ENCODE results near the gene SLC7A8. TPM values are rescaled to one million over a fixed set of nuclear protein-coding genes. Genes with fewer than 3 reads are reported as not detected.

Gene SLC7A8
- total and polyA plus RNA-seq, 10 of the 15 experiments (the other 5 are each of a cell fraction or from before 2014, with no cell fraction given) = 0.06 to 0.28 (median 0.21) TPM; not detected in 7

DNA sequence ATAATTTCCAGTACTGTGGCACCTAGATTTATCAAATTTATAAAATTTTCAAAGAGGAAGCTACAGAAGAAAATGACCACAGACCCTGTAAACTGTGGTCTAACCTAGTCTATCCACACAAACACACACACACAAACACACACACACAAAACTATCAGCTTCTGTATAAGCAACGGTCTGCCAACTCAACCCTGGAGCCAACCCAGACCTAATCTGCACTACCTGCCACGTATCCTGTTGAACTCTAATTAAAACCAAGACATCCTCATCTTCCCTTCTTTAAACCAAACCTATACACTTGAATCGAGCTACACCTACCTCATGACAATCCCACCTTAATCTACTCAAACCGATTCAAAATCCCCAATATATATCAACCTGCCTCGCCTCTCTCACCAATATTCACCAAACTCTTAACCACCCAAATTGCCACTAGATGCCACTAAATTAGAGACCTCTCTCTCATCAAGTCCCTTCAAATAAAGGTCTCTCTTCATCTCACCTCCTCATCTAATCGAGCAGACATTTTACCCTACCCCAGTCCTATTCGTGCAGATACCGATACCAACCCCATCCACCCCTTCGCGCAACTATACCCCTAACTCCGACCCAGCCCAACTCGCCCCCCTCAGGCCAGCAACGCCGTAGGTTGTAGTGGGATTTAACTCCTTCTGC is 89.3 kb downstream of the SLC7A8 start (continued):
- no peak for TF ChIP-seq KDM1A (IDR thresholded peaks at IDR 0.05; ENCODE audit: borderline replicate concordance)
- no peak for TF ChIP-seq PML (IDR thresholded peaks at IDR 0.05; ENCODE audit: low read length)
- TF ChIP-seq, protein P1, sequence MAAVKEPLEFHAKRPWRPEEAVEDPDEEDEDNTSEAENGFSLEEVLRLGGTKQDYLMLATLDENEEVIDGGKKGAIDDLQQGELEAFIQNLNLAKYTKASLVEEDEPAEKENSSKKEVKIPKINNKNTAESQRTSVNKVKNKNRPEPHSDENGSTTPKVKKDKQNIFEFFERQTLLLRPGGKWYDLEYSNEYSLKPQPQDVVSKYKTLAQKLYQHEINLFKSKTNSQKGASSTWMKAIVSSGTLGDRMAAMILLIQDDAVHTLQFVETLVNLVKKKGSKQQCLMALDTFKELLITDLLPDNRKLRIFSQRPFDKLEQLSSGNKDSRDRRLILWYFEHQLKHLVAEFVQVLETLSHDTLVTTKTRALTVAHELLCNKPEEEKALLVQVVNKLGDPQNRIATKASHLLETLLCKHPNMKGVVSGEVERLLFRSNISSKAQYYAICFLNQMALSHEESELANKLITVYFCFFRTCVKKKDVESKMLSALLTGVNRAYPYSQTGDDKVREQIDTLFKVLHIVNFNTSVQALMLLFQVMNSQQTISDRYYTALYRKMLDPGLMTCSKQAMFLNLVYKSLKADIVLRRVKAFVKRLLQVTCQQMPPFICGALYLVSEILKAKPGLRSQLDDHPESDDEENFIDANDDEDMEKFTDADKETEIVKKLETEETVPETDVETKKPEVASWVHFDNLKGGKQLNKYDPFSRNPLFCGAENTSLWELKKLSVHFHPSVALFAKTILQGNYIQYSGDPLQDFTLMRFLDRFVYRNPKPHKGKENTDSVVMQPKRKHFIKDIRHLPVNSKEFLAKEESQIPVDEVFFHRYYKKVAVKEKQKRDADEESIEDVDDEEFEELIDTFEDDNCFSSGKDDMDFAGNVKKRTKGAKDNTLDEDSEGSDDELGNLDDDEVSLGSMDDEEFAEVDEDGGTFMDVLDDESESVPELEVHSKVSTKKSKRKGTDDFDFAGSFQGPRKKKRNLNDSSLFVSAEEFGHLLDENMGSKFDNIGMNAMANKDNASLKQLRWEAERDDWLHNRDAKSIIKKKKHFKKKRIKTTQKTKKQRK (IDR thresholded peaks at IDR 0.05; ENCODE audit: low read depth, low read length) = no peak
- no peak for TF ChIP-seq TCF7 (IDR thresholded peaks at IDR 0.05; ENCODE audit: borderline replicate concordance)
- no peak for TF ChIP-seq SP1 (IDR thresholded peaks at IDR 0.05; ENCODE audit: low read depth, low read length)

DNA sequence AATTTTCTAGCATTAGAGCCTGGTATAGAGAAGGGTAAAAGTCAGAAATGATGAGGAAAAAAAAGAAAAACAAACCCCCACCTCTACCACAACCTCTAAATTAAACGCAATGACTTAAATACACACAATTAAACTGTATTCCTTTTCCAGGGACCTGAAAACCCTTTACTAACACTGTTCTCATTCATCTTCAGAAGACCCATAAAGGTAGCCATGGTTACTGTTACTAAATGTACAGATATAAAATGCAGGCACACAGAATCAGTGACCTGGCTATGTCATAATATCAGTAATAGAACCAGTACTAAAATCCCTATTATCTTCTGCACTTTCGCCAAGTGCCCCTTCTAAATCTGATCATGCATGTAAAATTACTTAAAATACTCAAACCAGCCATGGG is 89.9 kb downstream of the SLC7A8 start:
- Histone ChIP-seq H3K9ac (ENCODE audit: control insufficient read depth, insufficient read depth, low read length) (peak overlapping the region; percentile 91), H3K27me3 (replicated peaks in 1 of 2; ENCODE audit: control insufficient read depth in 2 of 2, insufficient read depth in 2 of 2, low read length in 1 of 2) (no peaks in the 10 kb centered on the region), H3K27ac (ENCODE audit: control insufficient read depth, insufficient read depth) (peak overlapping the region; percentile 99), H2AFZ (ENCODE audit: control insufficient read depth, low read depth, low read length) (no peak overlapping the region), H3K79me2 (ENCODE audit: control insufficient read depth, insufficient read depth, low read length) (peaks cover 58% of the 10 kb centered on the region), H4K20me1 (ENCODE audit: control insufficient read depth, insufficient read depth) (0 out of 2 replicates have a peak, but pooled peaks cover 7% of the 10 kb centered on the region), H3K9me3 (replicated peaks; ENCODE audit: control insufficient read depth, insufficient read depth, low read length) (no peaks in the 10 kb centered on the region), H3K4me2 (ENCODE audit: control insufficient read depth, insufficient read depth) (peak overlapping the region; percentile 88), H3K36me3 (ENCODE audit: control insufficient read depth in 2 of 2, insufficient read depth in 2 of 2, low read length in 1 of 2) (peaks cover 3 to 32% of the 10 kb centered on the region in 2 experiments), H3K4me3 (peak overlapping the region; percentile 92), H3K4me1 (ENCODE audit: control insufficient read depth, insufficient read depth, low read length) (peaks cover 3% of the 10 kb centered on the region; the same call in 1 of the 2 replicates)
- DNase-seq (ENCODE audit: low read depth, low spot score) (no peak), FAIRE-seq (no peak), ATAC-seq (no peak)
- intact Hi-C loops (cut with micrococcal nuclease; ENCODE audit: unreplicated experiment) (no loop called here), in situ Hi-C loops (cut with MboI) (no loop called here)
- 50% methylated on average over 2 of the region's 2 CpGs for WGBS (ENCODE audit: insufficient coverage, insufficient replicate concordance, low lambda C conversion rate, missing lambda C conversion rate)
- POLR2A ChIA-PET = interaction anchor here (1.0 kb wide), 1 partner anchor 13 kb away, joined by 6 read pairs; no protein-coding TSS in a partner anchor
- TF ChIP-seq, protein P2, sequence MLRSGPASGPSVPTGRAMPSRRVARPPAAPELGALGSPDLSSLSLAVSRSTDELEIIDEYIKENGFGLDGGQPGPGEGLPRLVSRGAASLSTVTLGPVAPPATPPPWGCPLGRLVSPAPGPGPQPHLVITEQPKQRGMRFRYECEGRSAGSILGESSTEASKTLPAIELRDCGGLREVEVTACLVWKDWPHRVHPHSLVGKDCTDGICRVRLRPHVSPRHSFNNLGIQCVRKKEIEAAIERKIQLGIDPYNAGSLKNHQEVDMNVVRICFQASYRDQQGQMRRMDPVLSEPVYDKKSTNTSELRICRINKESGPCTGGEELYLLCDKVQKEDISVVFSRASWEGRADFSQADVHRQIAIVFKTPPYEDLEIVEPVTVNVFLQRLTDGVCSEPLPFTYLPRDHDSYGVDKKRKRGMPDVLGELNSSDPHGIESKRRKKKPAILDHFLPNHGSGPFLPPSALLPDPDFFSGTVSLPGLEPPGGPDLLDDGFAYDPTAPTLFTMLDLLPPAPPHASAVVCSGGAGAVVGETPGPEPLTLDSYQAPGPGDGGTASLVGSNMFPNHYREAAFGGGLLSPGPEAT (IDR thresholded peaks at IDR 0.05; ENCODE audit: low read depth) = no peak
- TF ChIP-seq NFYB (IDR thresholded peaks at IDR 0.05; ENCODE audit: insufficient read depth, low read depth, low read length) (no peak), NFIC (IDR thresholded peaks at IDR 0.05; ENCODE audit: low read depth, low read length) (no peak), WRNIP1 (IDR thresholded peaks at IDR 0.05; ENCODE audit: borderline replicate concordance, low read depth, low read length) (no peak), TCF12 (IDR thresholded peaks at IDR 0.05; ENCODE audit: low read depth, low read length) (no peak)
- TF ChIP-seq, protein P3, sequence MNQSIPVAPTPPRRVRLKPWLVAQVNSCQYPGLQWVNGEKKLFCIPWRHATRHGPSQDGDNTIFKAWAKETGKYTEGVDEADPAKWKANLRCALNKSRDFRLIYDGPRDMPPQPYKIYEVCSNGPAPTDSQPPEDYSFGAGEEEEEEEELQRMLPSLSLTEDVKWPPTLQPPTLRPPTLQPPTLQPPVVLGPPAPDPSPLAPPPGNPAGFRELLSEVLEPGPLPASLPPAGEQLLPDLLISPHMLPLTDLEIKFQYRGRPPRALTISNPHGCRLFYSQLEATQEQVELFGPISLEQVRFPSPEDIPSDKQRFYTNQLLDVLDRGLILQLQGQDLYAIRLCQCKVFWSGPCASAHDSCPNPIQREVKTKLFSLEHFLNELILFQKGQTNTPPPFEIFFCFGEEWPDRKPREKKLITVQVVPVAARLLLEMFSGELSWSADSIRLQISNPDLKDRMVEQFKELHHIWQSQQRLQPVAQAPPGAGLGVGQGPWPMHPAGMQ (IDR thresholded peaks at IDR 0.05; ENCODE audit: borderline replicate concordance) = no peak
- TF ChIP-seq, protein P4, sequence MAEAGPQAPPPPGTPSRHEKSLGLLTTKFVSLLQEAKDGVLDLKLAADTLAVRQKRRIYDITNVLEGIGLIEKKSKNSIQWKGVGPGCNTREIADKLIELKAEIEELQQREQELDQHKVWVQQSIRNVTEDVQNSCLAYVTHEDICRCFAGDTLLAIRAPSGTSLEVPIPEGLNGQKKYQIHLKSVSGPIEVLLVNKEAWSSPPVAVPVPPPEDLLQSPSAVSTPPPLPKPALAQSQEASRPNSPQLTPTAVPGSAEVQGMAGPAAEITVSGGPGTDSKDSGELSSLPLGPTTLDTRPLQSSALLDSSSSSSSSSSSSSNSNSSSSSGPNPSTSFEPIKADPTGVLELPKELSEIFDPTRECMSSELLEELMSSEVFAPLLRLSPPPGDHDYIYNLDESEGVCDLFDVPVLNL (IDR thresholded peaks at IDR 0.05; ENCODE audit: low read depth, low read length) = no peak
- RAD21 ChIA-PET (ENCODE audit: unreplicated experiment) = interaction anchor here (1.7 to 2.5 kb wide), 5 partner anchors 11 to 107 kb away, joined by 5 to 23 read pairs (median 9); no protein-coding TSS in a partner anchor
- CTCF ChIA-PET = interaction anchor here (1.0 to 3.7 kb wide), 7 partner anchors 17 to 228 kb away, joined by 3 to 65 read pairs (median 36); partner anchors contain the start of genes CEBPE, PABPN1 and PRMT5
- SMC1A ChIA-PET (ENCODE audit: uncharacterized antibody, unreplicated experiment) = interaction anchor here (1.6 to 3.0 kb wide), 4 partner anchors 16 to 99 kb away, joined by 6 to 15 read pairs (median 13); no protein-coding TSS in a partner anchor
- BruUV-seq (replicated peaks) = no TSS peak

Data from GM12878 (cell line).